Bronchial epithelial cell (primary cell): ENCODE results near the gene OSBPL1A. TPM values are rescaled to one million over a fixed set of nuclear protein-coding genes. Genes with fewer than 3 reads are reported as not detected.

ENCODE experiments used
- DNase-seq: peaks from one replicate; pipeline ENCODE4 v3.0.0-alpha.2; 2010; ENCODE audit warnings: low read depth
- FAIRE-seq: peaks from 2 replicates; lab custom pipeline; 2011; peaks lifted over from hg19 to GRCh38; lab: Jason Lieb, UNC
- H3K27me3 ChIP-seq: 2 replicates; pipeline ENCODE4 v1.5.1; 2011; ENCODE audit warnings: low read length; ENCODE audit not compliant: control insufficient read depth, insufficient read depth
- H3K36me3 ChIP-seq: 2 replicates; pipeline ENCODE4 v1.5.1; 2011; ENCODE audit warnings: low read length; ENCODE audit not compliant: control insufficient read depth, insufficient read depth
- H3K4me3 ChIP-seq: 2 replicates; pipeline ENCODE4 v1.5.1; 2011; ENCODE audit warnings: mild to moderate bottlenecking, low read depth, low read length, control low read depth
- CTCF ChIP-seq: IDR thresholded peaks from 2 replicates; pipeline ENCODE4 v1.5.1; 2011; ENCODE audit warnings: mild to moderate bottlenecking, moderate library complexity, low read length, control low read depth, inconsistent platforms; ENCODE audit not compliant: insufficient read depth, severe bottlenecking
- total RNA-seq: library from RNA; depleted of rRNA; stranded (reverse); fragments of >200 nt; gene quantifications from 2 replicates; pipeline ENCODE4 v1.2.1, GENCODE V29; 2014

The OSBPL1A gene
- total RNA-seq, 1 donor from 2014 or later, result 22.6 TPM

GRCh38 chr18:24408496-24408895 is 10.9 kb upstream of the OSBPL1A start:
- Histone ChIP-seq H3K36me3 (no peaks in the 10 kb centered on the region), H3K27me3 (no peaks in the 10 kb centered on the region), H3K4me3 (no peak overlapping the region)
- FAIRE-seq (no peak), DNase-seq (no peak)
- TF ChIP-seq CTCF, result no peak

GRCh38 chr18:24404591-24404990 is 7.0 kb upstream of the OSBPL1A start:
- no peaks in the 10 kb centered on the region for H3K27me3 ChIP-seq
- FAIRE-seq, result no peak
- no peaks in the 10 kb centered on the region for H3K36me3 ChIP-seq
- no peak for TF ChIP-seq CTCF
- no peak for DNase-seq
- no peak overlapping the region for H3K4me3 ChIP-seq

GRCh38 chr18:24403076-24403475 is 5.5 kb upstream of the OSBPL1A start:
- Histone ChIP-seq H3K27me3 (no peaks in the 10 kb centered on the region), H3K4me3 (no peak overlapping the region), H3K36me3 (no peaks in the 10 kb centered on the region)
- DNase-seq (no peak), FAIRE-seq (no peak)
- TF ChIP-seq CTCF, result no peak

- Histone ChIP-seq H3K36me3 (no peaks in the 10 kb centered on the region), H3K27me3 (no peaks in the 10 kb centered on the region), H3K4me3 (no peak overlapping the region)
- FAIRE-seq, result no peak
- DNase-seq, result no peak
- peak; percentile 12 for TF ChIP-seq CTCF
Measured at GRCh38 chr18:24402209-24402785, 4.7 kb upstream of the OSBPL1A start.

- no peak for FAIRE-seq
Measured at GRCh38 chr18:24400587-24400986, 3.0 kb upstream of the OSBPL1A start.

More at GRCh38 chr18:24400587-24400986, 3.0 kb upstream of the OSBPL1A start:
- no peaks in the 10 kb centered on the region for H3K27me3 ChIP-seq
- no peaks in the 10 kb centered on the region for H3K36me3 ChIP-seq
- DNase-seq, result peak; percentile 37
- H3K4me3 ChIP-seq, result no peak overlapping the region
- no peak for TF ChIP-seq CTCF
